ENCODE data around the gene PHF24.

GRCh38 chr9:34948451-34948850 is 9.6 kb upstream of the PHF24 start:
- TF ChIP-seq CTCF (optimal IDR thresholded peaks at IDR 0.05 in 1 of 3, IDR thresholded peaks at IDR 0.05 in 1 of 3, conservative IDR thresholded peaks at IDR 0.05 in 1 of 3; ENCODE audit: extremely low read depth in 1 of 3, insufficient read depth in 2 of 3, low read length in 3 of 3) (no peak), EZH2 (IDR thresholded peaks at IDR 0.05; ENCODE audit: low read length) (no peak)

Data from keratinocyte (primary cell).